Gastrocnemius medialis (tissue), 4 donors: ENCODE results near the gene CMTM7. TPM values are rescaled to one million over a fixed set of nuclear protein-coding genes. Genes with fewer than 3 reads are reported as not detected.

ENCODE experiments used
- ATAC-seq, 2 donors: fragments of 150-250 bp; one replicate each; pipeline ENCODE4 v1.9.1; 2016
- DNase-seq, 2 donors: peaks; one replicate each; pipeline ENCODE4 v3.0.0-alpha.2; 2019
- H3K27ac ChIP-seq, 4 donors: fragments of 200-600 bp; sonication (generic); 1 replicate in 1 of 4; 2 replicates in 3 of 4; pipeline ENCODE4 v1.5.1; 2016 to 2018; ENCODE audit warnings: mild to moderate bottlenecking in 2 of 4, moderate library complexity in 1 of 4
- H3K27me3 ChIP-seq, 3 donors: fragments of 200-600 bp; sonication (generic) in 2 of 3; 1 replicate in 1 of 3; 2 replicates in 2 of 3; pipeline versions ENCODE4 v1.5.1 to v1.6.0; 2016 to 2019; ENCODE audit warnings: mild to moderate bottlenecking in 1 of 3, moderate library complexity in 1 of 3
- H3K36me3 ChIP-seq, 2 donors: fragments of 200-600 bp; sonication (generic) in 1 of 2; one replicate each; pipeline ENCODE4 v1.5.1; 2017 to 2018
- H3K4me1 ChIP-seq, 2 donors: fragments of 200-600 bp; sonication (generic) in 1 of 2; one replicate each; pipeline ENCODE4 v1.5.1; 2016 to 2017; ENCODE audit warnings: mild to moderate bottlenecking in 2 of 2
- H3K4me3 ChIP-seq, 4 donors: fragments of 200-600 bp; sonication (generic) in 3 of 4; 1 replicate in 1 of 4; 2 replicates in 3 of 4; pipeline ENCODE4 v1.5.1; 2016 to 2019; ENCODE audit warnings: mild to moderate bottlenecking in 2 of 4
- H3K9me3 ChIP-seq, 3 donors: fragments of 200-600 bp; sonication (generic) in 2 of 3; 1 replicate in 1 of 3; 2 replicates in 2 of 3; pipeline ENCODE4 v1.5.1; 2016 to 2019
- CTCF ChIP-seq, 5 experiments: fragments of 450-650 bp in 3 of 5; fragments of 200-600 bp in 2 of 5; sonication (generic) in 2 of 5; IDR thresholded peaks in 4 of 5; conservative IDR thresholded peaks in 1 of 5; 1 replicate in 4 of 5; 2 replicates in 1 of 5; pipeline ENCODE4 v1.5.1; 2016 to 2019; ENCODE audit warnings: antibody characterized with exemption in 5 of 5, mild to moderate bottlenecking in 3 of 5, moderate library complexity in 3 of 5
- POLR2A ChIP-seq, 2 donors: fragments of 450-650 bp; IDR thresholded peaks; one replicate each; pipeline ENCODE4 v1.6.1; 2017; ENCODE audit warnings: antibody characterized with exemption in 2 of 2, mild to moderate bottlenecking in 2 of 2, moderate library complexity in 2 of 2
- in situ Hi-C, 4 donors: fragments of 200-750 bp; cut with MboI; loops; one replicate each; pipeline versions ENCODE4 v1.15.0 to v1.8.0; 2017; ENCODE audit warnings: low sequenced_read_pairs in 4 of 4
- intact Hi-C: fragments of 100-400 bp; cut with DNase I; formaldehyde crosslinking; loops from one replicate; pipeline ENCODE4 v1.15.1; 2023; ENCODE audit warnings: low total_unique reads
- total RNA-seq, 4 donors: library from RNA; depleted of rRNA; stranded (reverse); fragments of >200 nt; gene quantifications; one replicate each; pipeline versions ENCODE4 v1.1.0 to v1.2.3, GENCODE V29; 2016

The CMTM7 gene
- total RNA-seq, 4 donors from 2014 or later = 1.1 to 3.3 (median 1.7) TPM

GRCh38 chr3:32372213-32372490 is 19.5 kb upstream of the CMTM7 start:
- Histone ChIP-seq H3K36me3 (no peaks in the 10 kb centered on the region), H3K4me3 (no peak overlapping the region), H3K9me3 (no peaks in the 10 kb centered on the region), H3K27ac (no peak overlapping the region), H3K4me1 (no peaks in the 10 kb centered on the region), H3K27me3 (no peaks in the 10 kb centered on the region)
- no peak for DNase-seq
- intact Hi-C loops (loop anchor here (10.0 kb wide), 1 partner anchor 293 kb away; no protein-coding TSS in a partner anchor), in situ Hi-C loops (loop anchor here in 3 of 4 donors (5.0 to 25.0 kb wide), 3 partner anchors 100 to 290 kb away; no protein-coding TSS in a partner anchor)
- TF ChIP-seq CTCF (IDR thresholded peaks at IDR 0.05 in 4 of 5, conservative IDR thresholded peaks at IDR 0.05 in 1 of 5) = no peak
- no peak for TF ChIP-seq POLR2A (IDR thresholded peaks at IDR 0.05)
- no peak for ATAC-seq

- in situ Hi-C loops (loop anchor here in 3 of 4 donors (5.0 to 25.0 kb wide), 3 partner anchors 99 to 289 kb away; no protein-coding TSS in a partner anchor), intact Hi-C loops (loop anchor here (10.0 kb wide), 1 partner anchor 292 kb away; no protein-coding TSS in a partner anchor)
- Histone ChIP-seq H3K9me3 (no peaks in the 10 kb centered on the region), H3K27me3 (no peaks in the 10 kb centered on the region), H3K4me1 (no peaks in the 10 kb centered on the region), H3K27ac (no peak overlapping the region), H3K4me3 (no peak overlapping the region), H3K36me3 (no peaks in the 10 kb centered on the region)
- ATAC-seq (no peak), DNase-seq (no peak)
- TF ChIP-seq POLR2A (IDR thresholded peaks at IDR 0.05) (no peak), CTCF (IDR thresholded peaks at IDR 0.05 in 4 of 5, conservative IDR thresholded peaks at IDR 0.05 in 1 of 5) (no peak)
Observed at GRCh38 chr3:32373276-32373675, 18.4 kb upstream of the CMTM7 start.

GRCh38 chr3:32373844-32374243 is 17.8 kb upstream of the CMTM7 start:
- TF ChIP-seq POLR2A (IDR thresholded peaks at IDR 0.05) (no peak), CTCF (IDR thresholded peaks at IDR 0.05 in 4 of 5, conservative IDR thresholded peaks at IDR 0.05 in 1 of 5) (no peak)
- in situ Hi-C loops = loop anchor here in 3 of 4 donors (5.0 to 25.0 kb wide), 3 partner anchors 98 to 288 kb away; no protein-coding TSS in a partner anchor
- Histone ChIP-seq H3K4me3 (no peak overlapping the region), H3K9me3 (no peaks in the 10 kb centered on the region), H3K27me3 (no peaks in the 10 kb centered on the region), H3K36me3 (no peaks in the 10 kb centered on the region), H3K27ac (no peak overlapping the region), H3K4me1 (no peaks in the 10 kb centered on the region)
- DNase-seq (no peak), ATAC-seq (no peak)
- intact Hi-C loops = loop anchor here (10.0 kb wide), 1 partner anchor 291 kb away; no protein-coding TSS in a partner anchor

GRCh38 chr3:32374788-32375595 is 16.7 kb upstream of the CMTM7 start:
- H3K27me3 ChIP-seq = no peaks in the 10 kb centered on the region
- no peaks in the 10 kb centered on the region for H3K36me3 ChIP-seq
- H3K27ac ChIP-seq = no peak overlapping the region
- TF ChIP-seq CTCF (IDR thresholded peaks at IDR 0.05 in 4 of 5, conservative IDR thresholded peaks at IDR 0.05 in 1 of 5) (peak; percentile 22 to 66 (median 62)), POLR2A (IDR thresholded peaks at IDR 0.05) (no peak)
- ATAC-seq (peak; percentile 36 to 49), DNase-seq (peak; percentile 6 to 18)
- intact Hi-C loops = loop anchor here (1.0 to 10.0 kb wide), 2 partner anchors 92 to 290 kb away; no protein-coding TSS in a partner anchor
- H3K4me3 ChIP-seq = no peak overlapping the region
- no peaks in the 10 kb centered on the region for H3K4me1 ChIP-seq
- in situ Hi-C loops = loop anchor here in 3 of 4 donors (5.0 to 25.0 kb wide), 3 partner anchors 97 to 287 kb away; no protein-coding TSS in a partner anchor
- no peaks in the 10 kb centered on the region for H3K9me3 ChIP-seq
